GM21825 (cell line): ENCODE data around the gene USP17L11.
"Not testable (repeated sequence)": the region's sequence is repeated elsewhere in the genome, so short reads cannot be mapped to it uniquely, and the experiment has no call there.

Source experiments
- ATAC-seq: cut with Tn5 transposase; IDR thresholded peaks from one replicate; pipeline ENCODE4 v1.9.1; 2021; ENCODE audit warnings: mild to moderate bottlenecking, moderate library complexity; ENCODE audit not compliant: unreplicated experiment

The USP17L11 gene, protein sequence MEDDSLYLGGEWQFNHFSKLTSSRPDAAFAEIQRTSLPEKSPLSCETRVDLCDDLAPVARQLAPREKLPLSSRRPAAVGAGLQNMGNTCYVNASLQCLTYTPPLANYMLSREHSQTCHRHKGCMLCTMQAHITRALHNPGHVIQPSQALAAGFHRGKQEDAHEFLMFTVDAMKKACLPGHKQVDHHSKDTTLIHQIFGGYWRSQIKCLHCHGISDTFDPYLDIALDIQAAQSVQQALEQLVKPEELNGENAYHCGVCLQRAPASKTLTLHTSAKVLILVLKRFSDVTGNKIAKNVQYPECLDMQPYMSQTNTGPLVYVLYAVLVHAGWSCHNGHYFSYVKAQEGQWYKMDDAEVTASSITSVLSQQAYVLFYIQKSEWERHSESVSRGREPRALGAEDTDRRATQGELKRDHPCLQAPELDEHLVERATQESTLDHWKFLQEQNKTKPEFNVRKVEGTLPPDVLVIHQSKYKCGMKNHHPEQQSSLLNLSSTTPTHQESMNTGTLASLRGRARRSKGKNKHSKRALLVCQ

DNA sequence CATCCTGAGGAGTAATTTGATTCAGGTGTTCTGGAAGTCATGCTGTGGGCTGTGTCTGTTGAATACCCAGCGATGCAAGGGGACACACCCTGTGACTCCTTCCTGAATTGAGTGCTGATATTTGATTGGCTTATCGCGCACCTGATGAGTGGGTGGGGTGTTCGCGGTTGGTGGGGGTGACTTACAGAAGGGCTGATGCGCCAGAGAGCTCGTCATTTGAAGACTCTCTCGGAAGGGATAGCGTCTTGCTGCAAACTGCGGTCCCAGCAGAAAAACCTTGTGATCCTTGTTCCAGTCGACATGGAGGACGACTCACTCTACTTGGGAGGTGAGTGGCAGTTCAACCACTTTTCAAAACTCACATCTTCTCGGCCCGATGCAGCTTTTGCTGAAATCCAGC is at the start of gene USP17L11:
TSS of gene USP17L11 (plus strand) at position 301 of the 400 bp plus-strand sequence. CDS start at position 301, 0 bp downstream.
- not testable (repeated sequence) for ATAC-seq

DNA sequence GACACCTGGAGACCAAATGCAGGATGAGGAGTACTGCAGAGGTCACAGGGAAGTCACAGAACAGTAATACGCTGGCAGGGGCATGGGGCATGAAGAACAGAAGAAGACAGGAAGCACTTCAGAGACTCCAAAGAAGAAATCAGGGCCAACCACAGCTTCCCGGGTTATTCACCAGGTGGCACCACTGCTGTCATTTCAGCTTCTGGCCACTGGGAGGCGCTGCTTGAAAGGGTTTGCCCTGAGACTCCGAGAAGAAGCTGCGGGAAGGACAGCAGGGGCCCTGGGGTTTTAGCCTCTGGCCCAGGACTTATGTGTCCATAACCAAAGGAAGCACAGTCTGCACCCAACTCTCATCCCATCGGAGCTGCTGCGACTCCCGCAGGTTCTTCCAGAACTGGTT is 49.2 kb upstream of the USP17L11 start:
- not testable (repeated sequence) for ATAC-seq

DNA sequence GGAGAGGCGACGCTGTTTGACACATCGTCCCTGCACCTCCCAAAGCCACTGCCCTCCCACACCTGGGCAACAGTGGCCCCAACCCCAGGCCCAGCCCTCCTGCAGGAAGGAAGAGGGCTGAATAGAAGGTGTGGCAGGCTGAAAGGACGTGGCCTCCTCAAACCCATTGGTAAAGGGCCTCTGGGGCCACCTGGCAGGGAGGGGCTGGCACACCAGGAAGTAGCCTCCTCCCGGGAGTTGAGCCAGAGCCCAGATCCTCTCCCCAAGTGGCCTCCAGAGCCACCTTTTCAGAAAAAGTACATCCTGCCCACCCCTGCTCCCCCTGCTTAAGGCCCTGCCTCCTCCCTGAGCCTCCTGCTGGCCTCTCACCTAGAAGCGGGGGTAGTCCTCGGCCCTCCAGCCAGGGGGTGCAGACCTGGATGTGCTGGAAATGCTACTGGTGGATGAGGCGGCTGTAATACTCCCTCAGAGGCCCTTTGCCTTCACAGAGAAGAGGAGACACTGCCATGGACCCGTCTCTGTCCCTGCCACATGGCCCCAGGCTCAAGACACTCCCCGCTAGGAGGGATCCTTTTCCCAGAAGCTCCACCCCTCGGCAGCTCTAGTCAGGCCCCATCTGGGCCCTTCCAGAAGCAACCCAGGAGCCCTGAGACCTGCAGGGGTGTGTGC is 45.3 kb upstream of the USP17L11 start, which contains the start of gene FAM90A26:
TSS of gene FAM90A26 (plus strand) at position 619 of the 669 bp plus-strand sequence. CDS start 2,764 bp downstream, outside the sequence.
- not testable (repeated sequence) for ATAC-seq

DNA sequence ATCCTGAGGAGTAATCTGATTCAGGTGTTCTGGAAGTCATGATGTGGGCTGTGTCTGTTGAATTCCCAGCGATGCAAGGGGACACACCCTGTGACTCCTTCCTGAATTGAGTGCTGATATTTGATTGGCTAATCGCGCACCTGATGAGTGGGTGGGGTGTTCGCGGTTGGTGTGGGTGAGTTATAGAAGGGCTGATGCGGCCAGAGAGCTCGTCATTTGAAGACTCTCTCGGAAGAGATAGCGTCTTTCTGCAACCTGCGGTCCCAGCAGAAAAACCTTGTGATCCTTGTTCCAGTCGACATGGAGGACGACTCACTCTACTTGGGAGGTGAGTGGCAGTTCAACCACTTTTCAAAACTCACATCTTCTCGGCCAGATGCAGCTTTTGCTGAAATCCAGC is 4.8 kb upstream of the USP17L11 start, which contains the start of gene USP17L10:
TSS of gene USP17L10 (plus strand) at position 301 of the 400 bp plus-strand sequence. CDS start at position 301, 0 bp downstream.
- not testable (repeated sequence) for ATAC-seq

DNA sequence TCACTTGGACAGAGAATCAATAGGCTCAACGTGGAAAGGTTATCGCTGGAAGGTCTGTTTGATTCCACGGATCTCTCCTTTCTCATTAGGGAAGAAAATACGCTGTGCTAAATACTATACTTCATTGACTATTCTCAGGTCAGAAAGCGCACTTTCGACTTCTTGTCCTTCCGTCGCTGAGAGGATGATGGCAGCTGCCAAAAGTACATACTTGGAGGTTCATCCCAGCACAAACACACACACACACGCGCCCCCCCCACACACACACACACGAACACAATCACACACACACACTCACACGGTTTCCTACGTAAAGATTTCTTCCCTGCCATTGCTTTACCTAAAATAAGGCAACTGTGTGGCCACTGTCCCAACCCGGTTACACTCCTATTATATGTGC is 504 bp upstream of the USP17L11 start:
- not testable (repeated sequence) for ATAC-seq

DNA sequence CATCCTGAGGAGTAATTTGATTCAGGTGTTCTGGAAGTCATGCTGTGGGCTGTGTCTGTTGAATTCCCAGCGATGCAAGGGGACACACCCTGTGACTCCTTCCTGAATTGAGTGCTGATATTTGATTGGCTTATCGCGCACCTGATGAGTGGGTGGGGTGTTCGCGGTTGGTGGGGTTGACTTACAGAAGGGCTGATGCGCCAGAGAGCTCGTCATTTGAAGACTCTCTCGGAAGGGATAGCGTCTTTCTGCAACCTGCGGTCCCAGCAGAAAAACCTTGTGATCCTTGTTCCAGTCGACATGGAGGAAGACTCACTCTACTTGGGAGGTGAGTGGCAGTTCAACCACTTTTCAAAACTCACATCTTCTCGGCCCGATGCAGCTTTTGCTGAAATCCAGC is 4.6 kb downstream of the USP17L11 start, which contains the start of gene USP17L12:
TSS of gene USP17L12 (plus strand) at position 301 of the 400 bp plus-strand sequence. CDS start at position 301, 0 bp downstream.
- not testable (repeated sequence) for ATAC-seq

DNA sequence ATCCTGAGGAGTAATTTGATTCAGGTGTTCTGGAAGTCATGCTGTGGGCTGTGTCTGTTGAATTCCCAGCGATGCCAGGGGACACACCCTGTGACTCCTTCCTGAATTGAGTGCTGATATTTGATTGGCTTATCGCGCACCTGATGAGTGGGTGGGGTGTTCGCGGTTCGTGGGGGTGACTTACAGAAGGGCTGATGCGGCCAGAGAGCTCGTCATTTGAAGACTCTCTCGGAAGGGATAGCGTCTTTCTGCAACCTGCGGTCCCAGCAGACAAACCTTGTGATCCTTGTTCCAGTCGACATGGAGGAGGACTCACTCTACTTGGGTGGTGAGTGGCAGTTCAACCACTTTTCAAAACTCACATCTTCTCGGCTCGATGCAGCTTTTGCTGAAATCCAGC is 9.4 kb downstream of the USP17L11 start, which contains the start of gene USP17L13:
TSS of gene USP17L13 (plus strand) at position 301 of the 400 bp plus-strand sequence. CDS start at position 301, 0 bp downstream.
- ATAC-seq, result not testable (repeated sequence)

DNA sequence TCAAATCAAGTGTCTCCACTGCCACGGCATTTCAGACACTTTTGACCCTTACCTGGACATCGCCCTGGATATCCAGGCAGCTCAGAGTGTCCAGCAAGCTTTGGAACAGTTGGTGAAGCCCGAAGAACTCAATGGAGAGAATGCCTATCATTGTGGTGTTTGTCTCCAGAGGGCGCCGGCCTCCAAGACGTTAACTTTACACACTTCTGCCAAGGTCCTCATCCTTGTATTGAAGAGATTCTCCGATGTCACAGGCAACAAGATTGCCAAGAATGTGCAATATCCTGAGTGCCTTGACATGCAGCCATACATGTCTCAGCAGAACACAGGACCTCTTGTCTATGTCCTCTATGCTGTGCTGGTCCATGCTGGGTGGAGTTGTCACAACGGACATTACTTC is 15.0 kb downstream of the USP17L11 start:
- ATAC-seq, result not testable (repeated sequence)

DNA sequence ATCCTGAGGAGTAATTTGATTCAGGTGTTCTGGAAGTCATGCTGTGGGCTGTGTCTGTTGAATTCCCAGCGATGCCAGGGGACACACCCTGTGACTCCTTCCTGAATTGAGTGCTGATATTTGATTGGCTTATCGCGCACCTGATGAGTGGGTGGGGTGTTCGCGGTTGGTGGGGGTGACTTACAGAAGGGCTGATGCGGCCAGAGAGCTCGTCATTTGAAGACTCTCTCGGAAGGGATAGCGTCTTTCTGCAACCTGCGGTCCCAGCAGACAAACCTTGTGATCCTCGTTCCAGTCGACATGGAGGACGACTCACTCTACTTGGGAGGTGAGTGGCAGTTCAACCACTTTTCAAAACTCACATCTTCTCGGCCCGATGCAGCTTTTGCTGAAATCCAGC is 18.9 kb downstream of the USP17L11 start, which contains the start of gene USP17L15:
TSS of gene USP17L15 (plus strand) at position 301 of the 400 bp plus-strand sequence. CDS start at position 301, 0 bp downstream.
- not testable (repeated sequence) for ATAC-seq

DNA sequence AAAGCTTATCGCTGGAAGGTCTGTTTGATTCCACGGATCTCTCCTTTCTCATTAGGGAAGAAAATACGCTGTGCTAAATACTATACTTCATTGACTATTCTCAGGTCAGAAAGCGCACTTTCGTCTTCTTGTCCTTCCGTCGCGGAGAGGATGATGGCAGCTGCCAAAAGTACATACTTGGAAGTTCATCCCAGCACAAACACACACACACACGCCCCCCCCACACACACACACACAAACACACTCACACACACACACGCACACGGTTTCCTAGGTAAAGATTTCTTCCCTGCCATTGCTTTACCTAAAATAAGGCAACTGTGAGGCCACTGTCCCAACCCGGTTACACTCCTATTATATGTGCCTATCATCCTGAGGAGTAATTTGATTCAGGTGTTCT is 23.3 kb downstream of the USP17L11 start:
- not testable (repeated sequence) for ATAC-seq

DNA sequence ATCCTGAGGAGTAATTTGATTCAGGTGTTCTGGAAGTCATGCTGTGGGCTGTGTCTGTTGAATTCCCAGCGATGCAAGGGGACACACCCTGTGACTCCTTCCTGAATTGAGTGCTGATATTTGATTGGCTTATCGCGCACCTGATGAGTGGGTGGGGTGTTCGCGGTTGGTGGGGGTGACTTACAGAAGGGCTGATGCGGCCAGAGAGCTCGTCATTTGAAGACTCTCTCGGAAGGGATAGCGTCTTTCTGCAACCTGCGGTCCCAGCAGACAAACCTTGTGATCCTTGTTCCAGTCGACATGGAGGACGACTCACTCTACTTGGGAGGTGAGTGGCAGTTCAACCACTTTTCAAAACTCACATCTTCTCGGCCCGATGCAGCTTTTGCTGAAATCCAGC is 28.4 kb downstream of the USP17L11 start, which contains the start of gene USP17L17:
TSS of gene USP17L17 (plus strand) at position 301 of the 400 bp plus-strand sequence. CDS start at position 301, 0 bp downstream.
- ATAC-seq, result not testable (repeated sequence)

DNA sequence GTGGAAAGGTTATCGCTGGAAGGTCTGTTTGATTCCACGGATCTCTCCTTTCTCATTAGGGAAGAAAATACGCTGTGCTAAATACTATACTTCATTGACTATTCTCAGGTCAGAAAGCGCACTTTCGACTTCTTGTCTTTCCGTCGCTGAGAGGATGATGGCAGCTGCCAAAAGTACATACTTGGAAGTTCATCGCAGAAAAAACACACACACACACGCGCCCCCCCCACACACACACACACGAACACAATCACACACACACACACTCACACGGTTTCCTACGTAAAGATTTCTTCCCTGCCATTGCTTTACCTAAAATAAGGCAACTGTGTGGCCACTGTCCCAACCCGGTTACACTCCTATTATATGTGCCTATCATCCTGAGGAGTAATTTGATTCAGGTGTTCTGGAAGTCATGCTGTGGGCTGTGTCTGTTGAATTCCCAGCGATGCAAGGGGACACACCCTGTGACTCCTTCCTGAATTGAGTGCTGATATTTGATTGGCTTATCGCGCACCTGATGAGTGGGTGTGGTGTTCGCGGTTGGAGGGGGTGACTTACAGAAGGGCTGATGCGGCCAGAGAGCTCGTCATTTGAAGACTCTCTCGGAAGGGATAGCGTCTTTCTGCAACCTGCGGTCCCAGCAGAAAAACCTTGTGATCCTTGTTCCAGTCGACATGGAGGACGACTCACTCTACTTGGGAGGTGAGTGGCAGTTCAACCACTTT is 32.9 kb downstream of the USP17L11 start, which contains the start of gene USP17L18:
TSS of gene USP17L18 (plus strand) at position 678 of the 728 bp plus-strand sequence. CDS start at position 678, 0 bp downstream.
- ATAC-seq, result not testable (repeated sequence)

DNA sequence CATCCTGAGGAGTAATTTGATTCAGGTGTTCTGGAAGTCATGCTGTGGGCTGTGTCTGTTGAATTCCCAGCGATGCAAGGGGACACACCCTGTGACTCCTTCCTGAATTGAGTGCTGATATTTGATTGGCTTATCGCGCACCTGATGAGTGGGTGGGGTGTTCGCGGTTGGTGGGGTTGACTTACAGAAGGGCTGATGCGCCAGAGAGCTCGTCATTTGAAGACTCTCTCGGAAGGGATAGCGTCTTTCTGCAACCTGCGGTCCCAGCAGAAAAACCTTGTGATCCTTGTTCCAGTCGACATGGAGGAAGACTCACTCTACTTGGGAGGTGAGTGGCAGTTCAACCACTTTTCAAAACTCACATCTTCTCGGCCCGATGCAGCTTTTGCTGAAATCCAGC is 37.9 kb downstream of the USP17L11 start, which contains the start of gene USP17L19:
TSS of gene USP17L19 (plus strand) at position 301 of the 400 bp plus-strand sequence. CDS start at position 301, 0 bp downstream.
- not testable (repeated sequence) for ATAC-seq

DNA sequence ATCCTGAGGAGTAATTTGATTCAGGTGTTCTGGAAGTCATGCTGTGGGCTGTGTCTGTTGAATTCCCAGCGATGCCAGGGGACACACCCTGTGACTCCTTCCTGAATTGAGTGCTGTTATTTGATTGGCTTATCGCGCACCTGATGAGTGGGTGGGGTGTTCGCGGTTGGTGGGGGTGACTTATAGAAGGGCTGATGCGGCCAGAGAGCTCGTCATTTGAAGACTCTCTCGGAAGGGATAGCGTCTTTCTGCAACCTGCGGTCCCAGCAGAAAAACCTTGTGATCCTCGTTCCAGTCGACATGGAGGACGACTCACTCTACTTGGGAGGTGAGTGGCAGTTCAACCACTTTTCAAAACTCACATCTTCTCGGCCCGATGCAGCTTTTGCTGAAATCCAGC is 42.6 kb downstream of the USP17L11 start, which contains the start of gene USP17L20:
TSS of gene USP17L20 (plus strand) at position 301 of the 400 bp plus-strand sequence. CDS start at position 301, 0 bp downstream.
- ATAC-seq, result not testable (repeated sequence)

DNA sequence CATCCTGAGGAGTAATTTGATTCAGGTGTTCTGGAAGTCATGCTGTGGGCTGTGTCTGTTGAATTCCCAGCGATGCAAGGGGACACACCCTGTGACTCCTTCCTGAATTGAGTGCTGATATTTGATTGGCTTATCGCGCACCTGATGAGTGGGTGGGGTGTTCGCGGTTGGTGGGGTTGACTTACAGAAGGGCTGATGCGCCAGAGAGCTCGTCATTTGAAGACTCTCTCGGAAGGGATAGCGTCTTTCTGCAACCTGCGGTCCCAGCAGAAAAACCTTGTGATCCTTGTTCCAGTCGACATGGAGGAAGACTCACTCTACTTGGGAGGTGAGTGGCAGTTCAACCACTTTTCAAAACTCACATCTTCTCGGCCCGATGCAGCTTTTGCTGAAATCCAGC is 47.4 kb downstream of the USP17L11 start, which contains the start of gene USP17L21:
TSS of gene USP17L21 (plus strand) at position 301 of the 400 bp plus-strand sequence. CDS start at position 301, 0 bp downstream.
- ATAC-seq, result not testable (repeated sequence)
